IMR-90 (cell line): Measurements from ENCODE around the gene OSBPL9.

ENCODE experiments used
- BHLHE40 ChIP-seq: fragments of 150-350 bp; IDR thresholded peaks from 2 replicates; pipeline ENCODE4 v1.6.1; 2016; ENCODE audit warnings: mild to moderate bottlenecking, low read depth, low read length
- CEBPB ChIP-seq: IDR thresholded peaks from 2 replicates; pipeline ENCODE4 v1.6.1; 2012; ENCODE audit warnings: low read depth, low read length, improper control_type of control experiment
- CTCF ChIP-seq: conservative IDR thresholded peaks from 2 replicates; pipeline ENCODE4 v1.5.1; 2012; ENCODE audit warnings: mild to moderate bottlenecking, low read depth, low read length, improper control_type of control experiment
- ELK1 ChIP-seq: fragments of 150-350 bp; IDR thresholded peaks from 2 replicates; pipeline ENCODE4 v1.6.1; 2016; ENCODE audit warnings: low read depth, mild to moderate bottlenecking, low read length, moderate library complexity, borderline replicate concordance
- FOS ChIP-seq: fragments of 150-350 bp; IDR thresholded peaks from 2 replicates; pipeline ENCODE4 v1.6.1; 2016; ENCODE audit warnings: low read depth, low read length
- MAFK ChIP-seq: IDR thresholded peaks from 2 replicates; pipeline ENCODE4 v1.6.1; 2012; ENCODE audit warnings: low read depth, low read length, improper control_type of control experiment
- MAZ ChIP-seq: IDR thresholded peaks from 2 replicates; pipeline ENCODE4 v1.6.1; 2012; ENCODE audit warnings: low read depth, mild to moderate bottlenecking, low read length, improper control_type of control experiment, moderate library complexity, borderline replicate concordance
- NFE2L2 ChIP-seq: fragments of 150-350 bp; IDR thresholded peaks from 2 replicates; pipeline ENCODE4 v1.6.1; 2016; ENCODE audit warnings: low read depth, mild to moderate bottlenecking, low read length
- POLR2A ChIP-seq: IDR thresholded peaks from 2 replicates; pipeline ENCODE4 v1.6.1; 2012; ENCODE audit warnings: mild to moderate bottlenecking, low read depth, low read length
- RAD21 ChIP-seq: IDR thresholded peaks from 2 replicates; pipeline ENCODE4 v1.6.1; 2012; ENCODE audit warnings: low read length, improper control_type of control experiment
- RCOR1 ChIP-seq: IDR thresholded peaks from 2 replicates; pipeline ENCODE4 v1.6.1; 2012; ENCODE audit warnings: mild to moderate bottlenecking, low read length, improper control_type of control experiment; ENCODE audit not compliant: insufficient replicate concordance
- RFX5 ChIP-seq: IDR thresholded peaks from 2 replicates; pipeline ENCODE4 v1.8.0; 2012; ENCODE audit warnings: low read depth, mild to moderate bottlenecking, low read length, moderate library complexity
- SMC3 ChIP-seq: fragments of 150-350 bp; IDR thresholded peaks from 2 replicates; pipeline ENCODE4 v1.6.1; 2016; ENCODE audit warnings: low read depth, mild to moderate bottlenecking, antibody characterized with exemption, low read length, moderate library complexity
- USF2 ChIP-seq: fragments of 150-350 bp; IDR thresholded peaks from 2 replicates; pipeline ENCODE4 v1.6.1; 2017; ENCODE audit warnings: mild to moderate bottlenecking, antibody characterized with exemption, low read length, low read depth

- TF ChIP-seq CTCF (no peak), NFE2L2 (no peak), FOS (no peak), POLR2A (no peak), SMC3 (no peak), CEBPB (no peak), BHLHE40 (no peak), RAD21 (no peak), ELK1 (no peak), MAZ (no peak), USF2 (no peak), MAFK (no peak), RFX5 (no peak), RCOR1 (no peak)
These were observed 172.4 kb downstream of the OSBPL9 start for GRCh38 chr1:51789342-51789741.
